Measurements from ENCODE around the gene DAB2IP. TPM values are rescaled to one million over a fixed set of nuclear protein-coding genes. Genes with fewer than 3 reads are reported as not detected.

The DAB2IP gene
- polyA plus RNA-seq, 3 donors, result 37.9 to 51.6 (median 38.7) TPM

DNA sequence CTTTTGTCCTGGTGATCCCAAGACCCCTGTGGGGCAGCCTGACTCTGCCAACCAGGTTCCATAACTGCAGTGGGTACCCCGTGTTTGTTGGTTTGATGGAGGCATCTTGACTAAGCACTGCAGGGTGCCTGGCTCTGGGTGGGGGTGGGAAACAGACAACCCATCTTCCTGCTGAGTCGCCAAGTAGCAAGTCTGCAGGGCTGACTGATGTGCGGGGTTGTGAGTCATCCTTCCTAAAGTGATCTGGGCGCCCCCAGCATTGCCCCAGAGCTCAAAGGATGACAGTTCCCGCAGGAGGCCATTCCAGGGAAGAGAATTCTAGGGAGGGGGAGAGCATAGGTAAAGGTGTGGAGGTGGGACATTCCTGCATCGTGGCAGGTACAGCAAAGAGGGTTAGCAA is 23.5 kb downstream of the DAB2IP start:
- DNase-seq (ENCODE audit: extremely low read depth in 1 of 11, low read depth in 9 of 11, low spot score in 4 of 11), result no peak

DNA sequence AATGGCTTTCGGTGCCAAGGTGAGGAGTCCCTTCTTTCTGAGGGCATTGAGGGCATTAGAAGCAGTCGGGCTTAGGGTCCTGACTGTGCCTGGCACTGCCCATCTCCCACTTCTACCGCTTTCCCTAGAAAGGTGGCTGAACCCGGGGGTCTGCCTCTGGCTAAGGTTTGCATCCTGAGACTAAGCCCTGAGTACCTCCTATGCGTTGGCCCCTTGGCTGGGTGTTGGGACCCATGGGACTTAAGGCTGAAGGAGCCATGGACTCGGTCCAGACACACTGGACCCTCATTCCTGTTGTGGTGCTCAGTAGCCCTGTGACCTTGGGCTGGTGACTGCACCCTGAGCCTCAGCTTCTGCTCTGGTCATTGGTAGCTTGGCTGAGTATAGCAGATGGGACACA is 23.9 kb downstream of the DAB2IP start:
- DNase-seq (ENCODE audit: extremely low read depth in 1 of 11, low read depth in 9 of 11, low spot score in 4 of 11), result no peak

DNA sequence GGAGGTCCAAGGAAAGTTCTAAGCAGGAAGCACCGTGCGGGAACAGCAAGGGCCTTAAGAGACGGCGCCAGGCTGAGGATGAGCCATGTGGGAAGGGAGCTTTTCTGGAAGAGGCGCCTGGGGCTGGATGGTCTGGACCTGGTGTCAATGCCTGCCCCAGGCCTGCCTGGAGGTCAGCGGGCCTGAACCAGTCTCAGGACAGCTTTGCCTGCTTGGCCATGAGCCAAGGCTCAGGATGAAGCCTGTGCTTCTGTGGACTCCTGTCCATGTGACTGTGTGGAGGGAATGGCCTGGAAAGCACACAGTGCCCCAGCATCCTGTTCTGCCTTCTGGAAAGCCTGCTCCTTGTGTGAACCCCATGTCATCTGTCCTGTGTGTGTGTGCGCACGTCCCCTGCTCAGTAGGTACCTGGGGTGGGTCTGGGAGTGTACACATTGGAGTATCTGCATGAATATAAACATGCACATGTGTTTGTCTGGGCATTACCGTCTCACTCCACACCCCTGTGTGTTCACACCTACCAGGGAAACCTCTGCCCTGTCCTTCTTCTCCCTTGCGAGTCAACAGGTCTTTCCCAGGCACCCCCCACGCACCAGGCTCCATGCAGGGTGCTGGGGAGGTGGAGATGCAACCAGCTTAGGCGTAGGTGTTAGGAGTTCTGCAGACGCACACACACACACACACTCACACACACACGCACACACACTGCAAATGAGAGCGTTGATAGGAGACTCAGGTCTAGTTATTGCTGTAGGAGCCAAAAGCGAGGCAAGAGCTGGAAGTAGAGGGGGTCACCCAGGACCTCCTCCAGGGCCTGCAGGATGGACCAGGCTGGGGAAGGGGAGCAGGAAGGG is 24.8 kb downstream of the DAB2IP start:
- no peak for DNase-seq (ENCODE audit: extremely low read depth in 1 of 11, low read depth in 9 of 11, low spot score in 4 of 11)

DNA sequence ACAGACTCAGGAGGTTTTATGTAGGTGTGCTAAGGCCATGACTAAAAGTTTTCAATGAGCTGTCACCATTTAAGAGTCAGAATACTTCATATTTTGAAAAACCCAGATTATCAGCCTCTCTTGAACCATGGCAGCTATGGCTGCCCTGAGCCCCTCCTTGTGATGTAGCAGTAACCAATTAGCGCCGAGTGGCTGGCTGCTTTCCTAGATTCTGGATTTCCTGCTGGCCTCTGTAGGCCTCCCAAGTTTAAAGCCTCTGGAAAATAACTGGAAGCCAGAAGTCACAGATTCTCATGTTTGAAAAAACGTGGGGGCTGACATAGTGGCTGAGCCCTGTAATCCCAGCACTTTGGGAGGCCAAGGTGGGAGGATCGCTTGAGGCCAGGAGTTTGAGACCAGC is 25.5 kb downstream of the DAB2IP start:
- no peak for DNase-seq (ENCODE audit: extremely low read depth in 1 of 11, low read depth in 9 of 11, low spot score in 4 of 11)

DNA sequence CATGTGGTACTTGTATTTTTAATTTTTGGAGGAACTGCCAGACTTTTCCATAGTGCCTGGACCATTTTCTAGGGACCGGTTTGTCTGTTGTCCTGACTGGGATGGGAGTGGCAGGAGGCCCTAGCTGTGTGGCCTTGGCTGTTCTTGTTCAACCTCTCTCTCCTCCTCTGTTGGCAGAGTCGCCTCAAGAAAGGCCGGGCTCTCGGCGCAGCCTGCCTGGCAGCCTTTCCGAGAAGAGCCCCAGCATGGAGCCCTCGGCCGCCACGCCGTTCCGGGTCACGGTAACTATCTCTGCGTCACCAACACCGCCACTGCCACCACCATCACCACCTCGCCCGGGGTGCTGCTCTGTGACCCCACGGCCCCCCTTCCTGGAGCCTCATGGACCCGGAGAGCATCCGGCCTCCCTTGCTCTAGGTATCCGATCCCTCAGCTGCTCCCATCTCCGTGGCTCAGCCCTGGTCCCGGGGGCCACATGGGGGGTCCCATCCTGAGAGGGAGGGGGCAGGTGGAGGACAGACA is 27.1 kb downstream of the DAB2IP start:
- DNase-seq (ENCODE audit: extremely low read depth in 1 of 11, low read depth in 9 of 11, low spot score in 4 of 11), result no peak

DNA sequence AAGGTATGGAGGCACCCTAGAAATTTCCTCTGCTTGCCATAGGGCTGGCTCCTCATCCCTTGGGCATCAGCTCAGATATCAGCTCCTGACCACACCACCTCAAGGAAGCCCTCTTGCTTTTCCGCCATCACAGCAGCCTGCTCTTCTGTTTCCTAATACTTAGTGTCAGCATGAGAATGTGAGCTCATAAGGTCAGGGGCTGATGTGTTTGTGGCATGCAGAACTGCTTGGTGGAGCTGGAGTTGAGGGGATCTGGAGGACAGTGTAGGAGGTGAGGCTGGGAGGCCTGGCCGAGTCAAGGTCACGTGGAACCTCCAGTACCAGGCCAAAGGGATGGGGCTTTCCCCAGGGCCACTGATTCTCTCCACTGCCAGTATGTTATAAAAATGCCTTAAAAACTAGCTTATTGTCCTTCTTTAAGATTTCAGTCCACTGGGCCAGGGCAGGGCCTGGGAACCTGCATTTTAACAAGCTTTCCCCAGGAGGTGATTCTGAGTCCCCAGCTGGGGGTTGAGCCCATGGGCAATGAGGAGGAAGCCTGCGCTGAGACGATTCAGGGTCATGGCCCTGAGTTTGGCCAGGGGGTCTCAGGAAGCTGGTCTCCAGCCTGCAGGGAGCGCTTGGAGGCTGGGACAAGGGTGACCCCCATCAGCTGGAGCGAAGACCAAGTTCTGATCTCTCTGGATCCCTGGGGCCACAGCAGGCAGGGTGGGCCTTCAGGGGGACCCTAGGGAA is 28.6 kb downstream of the DAB2IP start:
- no peak for DNase-seq (ENCODE audit: extremely low read depth in 1 of 11, low read depth in 9 of 11, low spot score in 4 of 11)

DNA sequence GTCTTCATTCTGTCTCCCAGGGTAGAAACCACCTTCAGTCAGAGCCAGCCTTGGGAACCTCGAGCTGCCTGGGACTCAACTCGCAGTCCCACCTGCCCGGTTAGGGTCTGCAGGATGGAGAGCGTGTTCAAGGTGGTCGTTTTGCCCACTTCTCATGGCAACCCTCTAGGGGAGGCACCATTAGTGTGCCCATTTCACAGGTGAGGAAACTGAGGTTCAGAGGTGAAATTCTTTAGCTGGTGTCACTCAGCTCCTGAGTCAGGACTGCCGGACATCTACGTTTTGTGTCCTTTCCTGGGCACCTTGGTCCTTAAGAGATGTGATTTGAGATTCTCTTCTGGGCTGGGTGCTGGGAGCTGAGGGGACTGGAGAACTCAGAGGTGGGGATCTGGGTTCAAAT is 30.0 kb downstream of the DAB2IP start:
- DNase-seq (ENCODE audit: extremely low read depth in 1 of 11, low read depth in 9 of 11, low spot score in 4 of 11), result no peak

DNA sequence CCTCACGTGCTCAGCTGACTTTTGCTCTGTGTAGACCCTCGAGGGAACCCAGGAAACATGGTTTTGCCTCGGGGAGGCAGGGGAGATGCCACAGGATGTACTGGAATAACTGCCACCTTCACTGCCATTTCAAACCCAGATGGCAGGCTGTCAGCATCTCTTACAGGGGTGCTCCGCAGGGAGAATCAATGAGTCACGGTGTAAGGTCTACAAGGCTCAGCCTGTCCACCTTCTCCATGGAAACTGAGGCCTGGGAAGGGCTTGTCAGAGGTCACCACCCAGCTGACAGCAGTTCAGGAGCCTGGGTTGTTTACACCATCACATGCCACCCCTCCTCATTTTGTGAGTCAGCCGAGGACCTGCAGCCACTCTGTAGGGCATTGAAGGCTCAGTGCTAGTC is 30.8 kb downstream of the DAB2IP start:
- DNase-seq (ENCODE audit: extremely low read depth in 1 of 11, low read depth in 9 of 11, low spot score in 4 of 11), result no peak

DNA sequence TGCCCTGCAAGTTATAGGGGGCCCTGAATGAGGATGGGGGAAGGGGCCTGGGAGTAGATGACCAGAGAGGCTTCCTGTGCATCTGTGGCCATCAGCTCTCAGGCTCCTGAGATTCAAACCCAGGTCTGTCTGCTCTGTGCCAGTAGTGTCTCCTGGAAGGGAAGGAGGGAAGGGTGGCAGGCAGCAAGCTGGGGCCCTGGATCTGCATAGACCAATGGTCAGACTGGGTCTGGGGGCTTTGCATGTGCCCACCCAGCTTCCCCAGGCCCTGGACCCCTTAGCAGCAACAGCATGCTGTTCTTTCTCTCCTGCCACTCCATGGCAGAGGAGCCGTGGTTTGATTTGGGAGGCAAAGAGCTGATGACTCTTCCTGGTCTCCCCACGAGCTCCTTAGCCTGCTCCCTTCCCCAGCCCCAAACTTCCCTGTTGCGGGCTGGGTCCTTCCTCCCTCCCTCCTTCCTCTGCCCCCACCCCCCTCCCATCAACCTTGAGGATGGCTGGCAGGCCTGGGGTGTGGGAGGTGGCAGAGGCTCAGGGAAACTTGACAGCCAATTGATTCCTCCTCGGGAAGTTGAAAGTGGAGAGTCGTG is 31.6 kb downstream of the DAB2IP start:
- DNase-seq (ENCODE audit: extremely low read depth in 1 of 11, low read depth in 9 of 11, low spot score in 4 of 11), result no peak

DNA sequence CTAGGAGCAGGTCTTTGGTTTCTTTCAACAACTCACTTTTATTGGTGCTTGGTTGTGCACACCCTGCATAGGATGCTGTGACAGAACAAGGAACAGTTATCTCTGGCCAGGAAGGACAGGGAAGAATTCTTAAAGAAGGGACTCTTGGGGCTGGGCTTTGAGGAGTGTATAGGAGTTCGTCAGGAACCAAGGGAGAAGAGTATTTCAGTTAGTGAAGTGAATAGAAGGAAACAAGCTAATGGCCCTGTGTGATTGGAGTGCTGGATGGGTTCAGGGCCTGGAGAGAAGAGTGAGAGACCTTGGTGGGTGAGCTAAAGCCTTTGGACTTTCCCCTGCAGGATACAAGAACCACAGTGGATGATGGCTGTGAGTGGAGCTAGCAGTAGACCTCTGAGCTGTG is 32.2 kb downstream of the DAB2IP start:
- no peak for DNase-seq (ENCODE audit: extremely low read depth in 1 of 11, low read depth in 9 of 11, low spot score in 4 of 11)

DNA sequence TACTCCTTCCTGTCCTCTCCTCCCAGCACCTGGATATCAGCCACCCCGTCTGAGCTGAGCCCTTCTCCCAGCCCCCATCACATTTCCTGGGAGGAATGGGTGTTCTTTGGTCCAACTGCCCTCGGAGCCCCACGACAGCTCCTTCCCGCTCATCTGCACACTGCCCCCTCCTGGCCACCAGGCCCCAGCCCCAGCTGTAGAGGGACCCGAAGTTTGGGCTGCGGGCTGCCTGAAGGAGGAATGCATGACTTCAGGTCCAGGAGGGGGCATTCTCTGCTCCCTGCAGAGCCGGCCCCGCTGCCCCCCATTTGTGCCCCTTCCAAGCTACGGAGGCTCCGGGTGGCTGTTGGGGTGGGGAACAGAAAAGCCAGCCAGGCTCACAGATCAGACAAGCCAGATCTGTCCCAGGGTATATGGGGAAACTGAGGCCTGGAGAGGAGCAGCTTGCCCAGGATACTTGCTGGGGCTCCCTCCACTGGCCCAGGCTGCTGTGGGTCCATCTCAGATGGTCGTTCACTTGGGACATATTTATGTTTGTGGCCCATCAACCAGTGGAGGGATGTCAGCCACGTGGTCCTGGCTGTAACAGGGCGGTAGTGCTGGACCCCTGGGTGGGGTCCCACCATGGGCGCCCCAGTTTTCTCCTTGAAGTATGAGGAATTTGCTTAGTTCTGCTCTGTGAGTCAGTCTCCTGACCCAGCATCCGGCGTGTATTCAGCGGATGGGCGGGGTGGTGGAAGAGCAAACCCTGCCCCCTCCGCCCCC is 33.1 kb downstream of the DAB2IP start:
- DNase-seq (ENCODE audit: extremely low read depth in 1 of 11, low read depth in 9 of 11, low spot score in 4 of 11), result no peak

DNA sequence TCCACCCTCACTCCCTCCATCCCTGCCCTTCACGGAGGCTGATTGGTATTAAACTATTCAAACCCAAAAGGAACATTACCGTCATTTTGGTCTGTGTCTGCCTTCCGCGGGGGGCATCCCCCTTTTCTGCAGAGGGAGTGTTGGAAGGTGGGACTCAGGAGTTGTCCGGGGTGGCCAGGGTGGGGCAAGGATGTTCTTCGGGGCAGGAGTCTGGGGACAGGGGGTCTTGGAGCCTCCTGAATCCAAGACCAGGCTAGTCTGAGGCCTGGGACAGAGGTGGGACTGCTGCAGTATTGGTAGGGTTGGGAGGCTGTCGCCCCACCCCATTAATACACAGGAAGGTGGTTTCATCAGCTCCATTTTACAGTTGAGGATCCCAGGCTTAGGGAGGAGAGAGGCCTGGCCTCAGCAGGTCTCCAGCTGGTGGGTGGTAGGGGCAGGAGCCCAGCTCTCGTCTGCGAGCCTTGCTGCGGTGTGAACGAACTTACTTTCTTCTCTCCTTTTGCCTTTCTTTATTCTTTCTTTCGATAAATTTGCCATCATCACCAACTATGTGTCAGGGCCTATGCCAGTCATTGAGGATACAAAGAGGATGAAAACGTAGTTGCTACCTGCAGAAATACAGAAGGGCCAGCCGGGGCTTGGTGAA is 33.8 kb downstream of the DAB2IP start:
- DNase-seq (ENCODE audit: extremely low read depth in 1 of 11, low read depth in 9 of 11, low spot score in 4 of 11), result no peak

DNA sequence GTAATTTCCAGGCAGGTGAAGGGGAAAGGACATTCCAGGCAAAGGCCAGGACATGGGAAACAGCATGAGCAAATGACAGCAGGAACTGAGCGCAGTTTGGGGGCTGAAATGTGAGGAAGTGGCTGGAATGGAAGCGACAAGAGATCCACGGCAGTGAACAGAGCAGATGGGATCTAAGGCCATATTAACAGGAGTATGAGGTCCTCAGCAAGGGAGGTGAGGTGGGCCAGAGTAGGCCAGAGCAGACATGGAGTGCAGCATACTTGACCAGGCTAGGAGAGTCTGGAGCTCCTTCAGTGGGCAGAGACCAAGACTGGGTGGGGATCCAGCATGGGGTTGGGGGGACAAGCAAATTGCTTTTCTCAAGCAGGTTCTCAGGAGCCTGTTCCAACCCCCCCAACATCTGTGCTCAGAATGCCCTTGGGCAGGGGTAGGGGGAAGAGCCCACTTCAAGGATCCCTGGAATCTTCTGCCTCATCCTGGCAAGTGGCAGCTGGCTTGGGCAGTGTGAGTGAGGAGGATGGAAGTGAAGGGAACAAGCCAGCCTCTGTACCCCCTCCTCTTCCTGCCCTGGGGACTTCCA is 34.5 kb downstream of the DAB2IP start:
- no peak for DNase-seq (ENCODE audit: extremely low read depth in 1 of 11, low read depth in 9 of 11, low spot score in 4 of 11)

DNA sequence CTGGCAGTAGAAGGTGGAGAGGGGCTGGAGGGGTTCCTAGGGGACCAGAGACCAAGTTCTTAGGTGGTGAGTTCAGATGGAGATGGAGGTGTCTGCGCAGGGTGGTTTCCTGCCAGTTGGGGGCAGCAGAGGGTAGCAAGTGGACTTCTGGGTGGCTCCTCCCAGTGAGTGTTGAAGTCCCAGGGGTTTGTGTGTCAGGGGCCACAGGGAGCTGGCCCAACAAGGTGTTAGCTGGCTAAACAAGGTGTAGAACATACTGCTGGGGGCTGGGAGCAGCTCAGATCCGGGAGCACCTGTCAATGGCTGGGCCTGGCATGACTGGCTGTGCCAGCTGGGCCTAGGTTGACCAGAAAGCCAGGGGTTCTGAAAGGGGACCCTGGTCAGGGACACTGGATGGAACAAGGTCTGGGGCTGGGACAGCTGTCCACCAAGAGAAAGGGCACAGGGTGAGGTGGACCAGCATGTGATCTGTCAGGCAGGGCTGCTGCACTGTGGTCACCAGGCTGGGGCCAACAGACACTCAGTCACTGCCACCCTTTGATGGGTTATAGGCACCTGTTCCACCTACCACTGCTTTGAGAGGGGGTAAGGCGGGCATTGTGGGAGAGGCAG is 35.6 kb downstream of the DAB2IP start:
- DNase-seq (ENCODE audit: extremely low read depth in 1 of 11, low read depth in 9 of 11, low spot score in 4 of 11), result peak in 5 of 11 donors; percentile 44 to 56 (median 49)

DNA sequence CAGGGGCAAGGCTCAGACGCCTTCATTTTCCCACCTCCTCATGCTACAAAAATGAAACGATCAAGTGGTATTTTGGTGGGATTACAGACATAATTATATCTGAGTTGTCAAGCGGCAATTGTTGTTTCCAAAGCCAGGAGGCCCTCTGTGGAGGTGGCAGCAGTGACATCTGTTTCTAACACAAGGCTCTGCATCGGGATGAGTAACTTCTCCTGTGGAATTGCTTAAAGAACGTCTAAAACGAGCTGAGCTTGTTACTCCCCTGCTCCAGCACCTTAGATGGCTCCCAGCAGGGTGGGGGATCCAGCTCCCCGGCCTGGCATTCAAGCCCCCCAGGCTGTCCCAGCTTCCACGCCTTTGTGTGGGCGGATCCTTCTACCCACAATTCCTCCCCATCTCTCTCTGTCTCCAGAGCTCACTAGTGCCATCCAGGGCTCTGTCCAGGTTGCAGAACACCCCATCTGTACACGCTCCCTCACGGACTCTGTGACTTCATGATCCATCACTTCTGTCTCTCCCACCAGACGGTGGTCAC is 36.8 kb downstream of the DAB2IP start:
- DNase-seq (ENCODE audit: extremely low read depth in 1 of 11, low read depth in 9 of 11, low spot score in 4 of 11), result no peak

DNA sequence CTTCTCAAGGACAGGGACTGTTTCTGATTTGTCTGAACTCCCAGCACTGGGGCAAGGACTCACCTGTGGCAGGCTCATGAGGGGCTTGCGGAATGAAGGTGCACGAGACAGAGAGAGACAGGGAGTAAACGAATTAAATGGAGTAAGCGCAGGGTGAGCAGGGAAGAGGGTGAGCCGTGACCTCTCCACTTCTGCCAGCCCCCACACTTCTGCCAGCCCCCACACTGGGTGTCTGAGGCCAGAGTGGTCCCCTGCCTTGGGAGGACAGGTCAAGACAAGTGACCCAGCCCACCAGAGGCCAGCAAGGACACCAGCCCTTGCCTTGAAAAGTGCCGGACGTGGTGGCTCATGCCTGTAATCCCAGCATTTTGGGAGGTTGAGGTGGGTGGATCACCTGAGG is 37.2 kb downstream of the DAB2IP start:
- DNase-seq (ENCODE audit: extremely low read depth in 1 of 11, low read depth in 9 of 11, low spot score in 4 of 11), result no peak

DNA sequence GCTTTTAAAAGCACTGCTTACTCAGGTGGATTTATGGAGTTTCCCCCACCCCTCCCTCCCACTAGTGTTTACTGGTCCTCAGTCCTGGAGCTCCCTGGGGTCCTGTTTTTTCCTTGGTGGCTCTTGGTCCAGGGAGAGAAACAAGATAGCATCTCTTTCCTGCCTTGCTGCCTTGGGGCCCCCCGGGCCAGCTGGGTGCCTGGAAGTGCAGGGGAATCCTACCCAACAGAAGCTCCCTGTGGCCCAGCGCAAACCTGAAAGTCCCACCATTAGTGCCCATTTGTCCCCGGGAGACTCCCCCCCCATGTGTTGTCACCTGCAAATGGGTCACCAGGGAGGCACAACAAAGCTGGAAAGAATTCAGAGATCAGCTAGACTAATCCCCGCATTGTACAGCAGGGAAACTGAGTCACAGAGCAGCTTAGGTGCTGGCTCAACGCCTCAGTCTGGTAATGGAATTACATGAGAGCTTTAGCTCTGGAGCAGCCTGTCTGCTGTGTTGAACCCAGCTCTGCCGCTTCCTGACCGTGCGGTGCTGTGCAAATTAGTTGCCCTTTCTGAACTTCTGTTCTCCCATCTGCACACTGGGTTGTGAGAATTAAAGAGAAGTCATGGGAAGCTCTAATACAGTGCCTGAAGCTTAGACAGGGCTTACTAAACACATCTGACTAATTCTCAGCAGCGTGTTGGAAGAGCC is 38.2 kb downstream of the DAB2IP start:
- no peak for DNase-seq (ENCODE audit: extremely low read depth in 1 of 11, low read depth in 9 of 11, low spot score in 4 of 11)
